Amniotic epithelial cell (primary cell): Measurements from ENCODE around the gene TOLLIP.

Experiments
- DNase-seq: peaks from one replicate; pipeline ENCODE4 v3.0.0-alpha.2; 2010; ENCODE audit warnings: low read depth

TOLLIP gene

GRCh38 chr11:1298695-1299492, 10.5 kb downstream of the TOLLIP start:
- DNase-seq: peak; percentile 93

GRCh38 chr11:1297576-1298473, 11.6 kb downstream of the TOLLIP start:
- no peak for DNase-seq

DNA sequence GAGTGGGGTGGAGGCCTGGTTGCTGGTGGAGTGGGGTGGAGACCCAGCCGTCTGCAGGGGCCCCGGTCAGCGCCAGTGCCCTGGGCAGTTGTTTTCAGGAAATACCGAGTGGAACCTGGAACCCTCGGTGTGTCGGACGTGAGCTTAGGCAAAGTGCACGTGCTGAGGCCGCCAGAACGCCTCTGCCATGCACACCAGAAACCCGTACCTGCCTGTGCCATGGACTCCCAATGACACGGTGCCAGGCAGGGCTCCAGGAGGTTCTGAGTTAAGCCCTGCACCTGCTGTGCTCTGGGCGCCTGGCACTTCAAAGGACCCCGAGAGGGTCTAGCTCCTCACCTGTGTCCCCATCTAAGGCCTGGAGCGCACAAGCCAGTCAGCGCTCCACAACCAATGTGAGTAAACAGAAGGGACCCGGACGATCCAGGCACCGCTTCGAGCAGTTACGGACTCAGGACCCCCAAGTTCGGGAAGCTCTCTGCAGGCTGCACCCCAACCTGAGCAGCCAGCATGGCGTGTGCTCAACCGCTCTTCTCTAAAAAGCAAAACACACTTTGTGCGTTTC, 12.3 kb downstream of the TOLLIP start:
- no peak for DNase-seq

DNA sequence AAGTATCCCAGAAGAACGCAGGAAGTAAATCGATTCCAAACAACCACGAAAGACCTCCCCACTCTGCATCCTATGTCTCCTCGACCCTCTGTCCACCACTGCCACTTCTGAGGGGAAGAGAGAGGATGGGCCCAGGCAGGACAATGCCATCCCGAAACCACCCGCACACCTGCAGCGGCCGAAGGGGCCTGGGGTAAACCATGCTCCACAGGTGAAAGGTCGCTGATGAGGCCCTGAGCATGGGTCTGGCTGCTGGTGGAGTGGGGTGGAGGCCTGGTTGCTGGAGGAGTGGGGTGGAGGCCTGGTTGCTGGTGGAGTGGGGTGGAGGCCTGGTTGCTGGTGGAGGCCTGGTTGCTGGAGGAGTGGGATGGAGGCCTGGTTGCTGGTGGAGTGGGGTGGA, 13.1 kb downstream of the TOLLIP start:
- no peak for DNase-seq

DNA sequence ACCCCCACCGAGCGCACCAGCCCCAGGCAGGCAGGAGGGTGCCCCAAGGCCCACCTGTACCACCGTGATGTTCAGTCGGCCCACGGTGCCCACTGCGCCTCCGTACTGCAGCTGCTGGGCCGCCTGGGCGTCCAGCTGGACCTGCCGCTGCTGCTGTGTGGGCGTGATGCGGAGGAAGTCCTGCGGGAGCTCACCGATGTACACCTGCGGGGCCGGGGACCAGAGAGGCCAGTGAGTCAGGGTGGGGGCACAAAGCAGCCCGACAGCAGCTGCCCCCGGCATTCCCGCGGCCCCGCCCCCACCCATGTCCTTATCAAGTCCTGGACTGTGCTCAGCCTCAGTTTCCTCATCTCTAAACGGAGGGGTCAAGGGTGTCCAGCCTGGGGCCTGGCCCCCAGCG, 13.8 kb downstream of the TOLLIP start:
- DNase-seq: no peak

DNA sequence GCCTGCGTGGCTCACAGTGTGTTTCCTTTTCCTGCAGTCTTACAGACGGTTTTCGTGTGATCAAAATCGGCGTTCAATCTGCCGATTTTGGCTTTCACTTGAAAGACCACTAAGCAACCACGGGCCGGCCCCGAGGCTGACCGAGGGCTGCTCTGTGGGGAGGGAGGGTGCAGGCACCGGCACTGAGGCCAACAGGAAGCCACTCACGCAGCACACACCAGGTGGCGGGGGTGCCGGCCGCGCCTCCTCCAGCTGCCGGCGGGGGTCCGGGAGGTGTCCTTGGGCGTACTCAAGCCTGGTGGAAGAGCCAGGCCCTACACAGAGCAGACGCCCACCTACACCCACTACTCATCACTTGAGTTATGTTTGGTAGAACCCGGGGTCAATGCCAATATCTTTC, 14.3 kb downstream of the TOLLIP start:
- DNase-seq: no peak

DNA sequence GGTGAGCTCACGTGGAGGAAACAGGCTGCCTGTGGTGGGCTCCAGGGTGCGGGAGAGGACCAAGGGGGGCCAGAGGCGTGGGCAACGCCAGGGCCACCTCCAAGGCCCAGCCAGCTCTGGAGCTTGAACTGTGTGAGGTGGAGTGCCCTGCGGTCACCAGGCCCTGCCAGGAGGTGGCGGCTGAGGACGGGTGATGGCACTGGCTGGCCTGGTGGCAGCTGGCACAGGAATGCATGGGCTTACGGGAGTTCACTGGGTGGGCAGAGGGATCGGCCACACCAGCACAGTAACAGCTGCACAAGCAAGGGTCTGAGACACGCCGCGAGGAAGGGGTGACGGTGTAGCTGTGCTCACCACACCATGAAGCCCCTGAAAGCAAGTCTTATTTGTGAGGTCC, 15.8 kb downstream of the TOLLIP start:
- DNase-seq: no peak

DNA sequence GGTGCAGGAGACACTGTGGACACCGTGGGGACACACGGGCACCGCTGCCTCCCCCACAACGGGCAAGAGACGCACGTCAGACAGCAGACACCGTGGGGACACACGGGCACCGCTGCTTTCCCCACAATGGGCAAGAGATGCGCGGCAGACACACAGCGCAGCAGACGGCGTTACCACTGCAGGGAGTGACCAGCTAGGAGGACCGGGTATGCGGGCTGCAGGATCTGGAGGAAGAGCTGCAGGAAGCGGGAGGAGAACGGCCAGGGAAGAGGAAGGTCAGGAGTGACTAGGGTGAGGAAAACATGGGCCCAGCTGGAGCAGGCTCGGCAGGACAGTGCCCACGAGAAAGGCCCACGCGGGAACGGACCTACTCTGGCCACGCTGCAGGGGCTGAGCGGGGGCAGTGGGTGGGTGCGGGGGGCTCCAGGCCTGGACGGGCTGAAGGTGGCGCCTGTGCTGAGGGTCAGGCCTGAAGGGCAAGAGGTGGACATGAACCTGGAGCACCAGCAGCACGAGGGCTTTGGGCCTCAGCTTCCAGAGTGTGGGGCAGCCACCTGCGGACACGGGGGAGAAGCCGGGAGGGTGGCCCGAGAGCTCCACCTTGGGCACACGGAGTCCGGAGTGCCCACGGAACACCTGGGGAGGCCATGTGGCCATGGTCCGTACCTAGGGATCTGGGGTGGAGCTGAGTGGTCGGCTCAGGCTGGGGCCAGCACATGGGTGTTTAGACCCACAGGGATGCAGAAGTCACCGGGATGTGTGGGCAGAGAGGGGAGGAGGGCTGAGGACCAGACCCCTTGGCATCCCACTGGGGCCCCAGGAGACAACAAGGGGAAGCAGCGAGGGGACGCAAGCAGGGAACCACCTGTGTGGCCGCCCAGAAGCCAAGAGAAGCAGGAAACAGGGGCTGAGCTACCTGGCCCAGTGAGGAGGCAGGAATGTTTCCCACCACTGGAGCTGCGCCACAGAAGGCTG, 16.5 kb downstream of the TOLLIP start:
- DNase-seq: no peak

DNA sequence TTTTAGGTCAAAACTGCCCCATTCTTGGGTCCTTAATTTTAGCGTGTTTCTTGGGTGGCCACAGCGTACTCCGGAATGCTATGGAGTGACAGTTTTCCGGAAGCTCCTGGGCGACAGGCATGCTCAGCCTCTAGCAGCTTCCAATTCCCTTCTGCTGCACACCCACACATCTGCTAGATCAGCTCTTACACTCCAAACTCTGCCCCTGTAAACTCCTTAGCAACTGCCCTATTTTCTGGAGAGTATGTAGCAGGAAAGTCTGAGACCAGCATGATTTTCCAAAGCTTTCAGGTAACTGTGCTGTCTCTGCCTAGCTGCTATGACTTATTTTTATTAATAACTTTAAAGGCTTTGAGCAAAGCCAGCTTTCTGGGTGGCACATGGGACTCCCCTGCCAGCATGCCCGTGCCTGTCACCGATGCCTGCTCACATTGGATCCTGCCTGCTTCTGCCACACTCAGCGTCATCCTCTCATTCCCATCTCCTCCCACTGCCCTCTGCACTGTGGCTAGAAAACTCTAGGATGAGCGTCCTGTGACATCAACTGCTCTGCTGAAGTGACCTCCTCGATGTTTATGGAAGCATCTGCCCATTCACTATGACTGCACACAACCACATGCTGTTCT, 17.3 kb downstream of the TOLLIP start:
- DNase-seq: no peak

- DNase-seq: no peak
These were observed 18.0 kb downstream of the TOLLIP start for GRCh38 chr11:1291295-1292017.

DNA sequence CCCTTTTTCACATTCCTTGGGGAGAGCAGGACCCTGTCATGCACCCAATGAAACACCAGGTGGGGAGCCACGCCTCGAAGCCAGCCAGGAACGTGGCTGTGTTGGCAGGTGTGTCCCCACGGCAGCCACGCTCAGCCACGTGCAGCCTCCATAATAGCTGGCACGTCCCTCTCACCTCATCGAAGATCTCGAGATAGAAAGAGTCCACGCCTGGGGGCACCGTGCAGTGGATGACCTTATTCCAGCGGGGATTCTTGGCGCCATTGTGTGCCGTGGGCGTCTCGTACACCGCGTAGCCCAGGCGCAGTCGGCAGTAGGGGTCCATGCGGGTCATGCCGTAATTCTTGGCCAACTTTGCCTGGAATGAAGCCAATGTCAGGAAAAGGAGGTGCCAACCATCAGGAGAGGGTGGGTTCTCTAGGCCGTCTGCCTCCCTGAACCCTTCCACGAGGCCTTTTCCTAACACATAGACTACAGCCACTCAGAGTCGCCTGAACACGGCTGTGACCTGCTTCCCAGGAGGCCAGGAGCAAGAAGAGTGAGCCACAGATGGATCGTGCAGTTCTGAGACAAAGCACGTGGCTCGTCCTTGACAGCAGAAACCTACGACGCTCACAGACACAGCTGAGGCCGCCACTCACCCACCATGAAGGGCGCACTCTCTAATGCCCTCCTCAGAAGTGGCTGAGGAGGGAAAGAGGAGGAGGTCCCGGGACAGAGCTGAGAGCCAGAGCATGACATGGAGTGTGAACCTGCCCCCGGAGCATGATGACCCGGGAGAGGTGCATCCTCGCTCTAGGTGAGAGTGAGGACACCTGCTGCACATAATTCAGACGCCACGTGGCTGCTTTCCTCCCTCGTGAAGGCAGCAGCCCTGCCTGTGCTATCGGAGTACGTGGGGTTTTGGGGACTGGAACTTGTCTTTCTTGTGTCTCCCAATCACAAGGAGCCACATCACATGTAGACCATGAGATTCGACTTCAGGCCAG, 19.1 kb downstream of the TOLLIP start:
- no peak for DNase-seq

- DNase-seq: no peak
These were observed 20.1 kb downstream of the TOLLIP start for GRCh38 chr11:1289211-1289935.

GRCh38 chr11:1288426-1289151, 20.8 kb downstream of the TOLLIP start:
- no peak for DNase-seq

- DNase-seq: no peak
These were observed 21.5 kb downstream of the TOLLIP start for GRCh38 chr11:1287928-1288327.

DNA sequence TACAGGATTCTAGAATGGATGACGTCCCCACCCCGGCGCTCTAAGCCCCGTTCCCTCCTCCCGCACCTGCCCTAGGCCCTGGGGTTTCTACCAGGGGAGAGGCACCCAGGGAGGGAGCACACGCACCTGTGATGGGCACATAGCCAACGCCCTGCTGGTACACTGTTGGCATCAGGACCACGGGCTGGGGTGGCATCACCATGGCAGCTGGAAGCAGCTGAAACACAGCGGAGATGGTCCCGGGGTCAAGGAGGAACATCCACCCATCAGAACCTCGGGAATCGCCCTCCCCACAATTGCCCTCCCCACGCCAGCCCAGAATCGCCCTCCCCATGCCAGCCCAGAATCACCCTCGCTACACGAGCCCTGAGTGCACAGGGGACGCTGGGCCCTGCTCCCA, 23.6 kb downstream of the TOLLIP start:
- DNase-seq: no peak

- DNase-seq: no peak
These were observed 24.1 kb downstream of the TOLLIP start for GRCh38 chr11:1285316-1285744.

GRCh38 chr11:1283906-1284305, 25.5 kb downstream of the TOLLIP start:
- no peak for DNase-seq

GRCh38 chr11:1283091-1283511, 26.3 kb downstream of the TOLLIP start:
- DNase-seq: no peak
